Measurements from ENCODE around the gene ACE.

- TF ChIP-seq, protein P1, sequence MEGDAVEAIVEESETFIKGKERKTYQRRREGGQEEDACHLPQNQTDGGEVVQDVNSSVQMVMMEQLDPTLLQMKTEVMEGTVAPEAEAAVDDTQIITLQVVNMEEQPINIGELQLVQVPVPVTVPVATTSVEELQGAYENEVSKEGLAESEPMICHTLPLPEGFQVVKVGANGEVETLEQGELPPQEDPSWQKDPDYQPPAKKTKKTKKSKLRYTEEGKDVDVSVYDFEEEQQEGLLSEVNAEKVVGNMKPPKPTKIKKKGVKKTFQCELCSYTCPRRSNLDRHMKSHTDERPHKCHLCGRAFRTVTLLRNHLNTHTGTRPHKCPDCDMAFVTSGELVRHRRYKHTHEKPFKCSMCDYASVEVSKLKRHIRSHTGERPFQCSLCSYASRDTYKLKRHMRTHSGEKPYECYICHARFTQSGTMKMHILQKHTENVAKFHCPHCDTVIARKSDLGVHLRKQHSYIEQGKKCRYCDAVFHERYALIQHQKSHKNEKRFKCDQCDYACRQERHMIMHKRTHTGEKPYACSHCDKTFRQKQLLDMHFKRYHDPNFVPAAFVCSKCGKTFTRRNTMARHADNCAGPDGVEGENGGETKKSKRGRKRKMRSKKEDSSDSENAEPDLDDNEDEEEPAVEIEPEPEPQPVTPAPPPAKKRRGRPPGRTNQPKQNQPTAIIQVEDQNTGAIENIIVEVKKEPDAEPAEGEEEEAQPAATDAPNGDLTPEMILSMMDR (IDR thresholded peaks at IDR 0.05): no peak
- TF ChIP-seq POLR2A (IDR thresholded peaks at IDR 0.05): no peak
These were observed 12.1 kb upstream of the ACE start for GRCh38 chr17:63464691-63465236.

Data from esophagus squamous epithelium (tissue), 4 donors.